T-helper 22 cell (primary cell): ENCODE measurements around the gene DCUN1D3.
"Not testable (repeated sequence)": the region's sequence is repeated elsewhere in the genome, so short reads cannot be mapped to it uniquely, and the experiment has no call there.

Experiments used
- DNase-seq: peaks from one replicate; pipeline ENCODE4 v3.0.0-alpha.2; 2020; ENCODE audit warnings: low read depth

Gene DCUN1D3

GRCh38 chr16:20822521-20823325, 77.4 kb downstream of the DCUN1D3 start:
- DNase-seq = no peak

- no peak for DNase-seq
Measured at GRCh38 chr16:20821682-20822081, 78.5 kb downstream of the DCUN1D3 start.

GRCh38 chr16:20818929-20819585, 81.1 kb downstream of the DCUN1D3 start:
- DNase-seq = no peak

GRCh38 chr16:20814784-20815183, 85.4 kb downstream of the DCUN1D3 start:
- no peak for DNase-seq

- no peak for DNase-seq
Measured at GRCh38 chr16:20812510-20812909, 87.6 kb downstream of the DCUN1D3 start.

- DNase-seq = no peak
Measured at GRCh38 chr16:20811889-20812439, 88.2 kb downstream of the DCUN1D3 start.

- no peak for DNase-seq
Measured at GRCh38 chr16:20807862-20808261, 92.3 kb downstream of the DCUN1D3 start.

- peak; percentile 60 for DNase-seq
Measured at GRCh38 chr16:20806168-20807050, 93.7 kb downstream of the DCUN1D3 start, which contains the start of the genes ERI2 and REXO5. TSS of gene ERI2 (minus strand) at chr16:20806472. CDS start at chr16:20806430, 42 bp downstream. TSS of gene REXO5 (plus strand) at chr16:20806527. CDS start at chr16:20806954, 427 bp downstream.

GRCh38 chr16:20805684-20806167, 94.4 kb downstream of the DCUN1D3 start:
- DNase-seq = not testable (repeated sequence)
